ENCODE data around the gene LMLN.

DNA sequence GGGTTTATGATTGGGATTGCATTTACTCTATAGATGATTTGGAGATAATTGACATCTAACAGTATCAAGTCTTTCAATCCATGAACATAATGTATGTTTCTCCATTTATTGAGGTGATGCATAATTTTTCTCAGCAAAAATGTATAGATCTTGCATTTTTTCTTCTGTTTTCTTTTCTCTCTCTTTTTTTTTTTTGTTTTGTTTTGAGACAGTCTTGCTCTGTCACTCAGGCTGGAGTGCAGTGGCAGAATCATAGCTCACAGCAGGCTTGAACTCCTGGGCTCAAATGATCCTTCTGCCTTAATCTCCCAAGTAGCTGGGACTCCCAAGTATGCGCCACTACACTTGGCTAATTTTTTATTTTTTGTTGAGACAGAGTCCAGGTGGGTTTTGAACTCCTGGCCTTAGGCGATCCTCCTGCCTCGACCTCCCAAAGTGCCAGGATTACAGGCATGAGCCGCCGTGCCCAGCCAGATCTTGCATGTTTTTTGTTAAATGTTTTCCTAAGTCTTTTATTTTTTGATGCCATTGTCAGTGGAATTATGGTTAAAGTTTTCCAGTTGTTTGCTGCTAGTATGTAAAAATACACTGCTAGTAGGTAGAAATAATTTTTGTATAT, 3.1 kb downstream of the LMLN start:
- no peak for TF ChIP-seq YY1 (IDR thresholded peaks at IDR 0.05; ENCODE audit: low read depth)
- no peak for TF ChIP-seq CEBPB (IDR thresholded peaks at IDR 0.05)
- no peak for TF ChIP-seq FOXM1 (IDR thresholded peaks at IDR 0.05; ENCODE audit: borderline replicate concordance, low read depth)
- TF ChIP-seq TAF1 (IDR thresholded peaks at IDR 0.05; ENCODE audit: low read depth): no peak
- TF ChIP-seq EP300 (IDR thresholded peaks at IDR 0.05; ENCODE audit: borderline replicate concordance): no peak
